DND-41 (cell line): ENCODE results near the gene RAB20.
"Not testable (repeated sequence)": the region's sequence is repeated elsewhere in the genome, so short reads cannot be mapped to it uniquely, and the experiment has no call there.

Experiments used
- ATAC-seq: fragments of 200-7000 bp; cut with Tn5 transposase; 3 replicates; pipeline ENCODE4 v1.9.1; 2021; ENCODE audit warnings: low read depth; ENCODE audit not compliant: insufficient read depth
- DNase-seq: peaks from one replicate; pipeline ENCODE4 v3.0.0-alpha.2; 2020
- H2AFZ ChIP-seq: 2 replicates; pipeline ENCODE4 v1.6.0; 2012; ENCODE audit warnings: low read depth, low read length
- H3K27ac ChIP-seq: 2 replicates; pipeline ENCODE4 v1.5.1; 2012; ENCODE audit warnings: low read length, inconsistent platforms
- H3K27me3 ChIP-seq: fragments of 200-600 bp; sonication (generic); 2 replicates; pipeline ENCODE4 v1.6.0; 2012; ENCODE audit warnings: low read length, mild to moderate bottlenecking, inconsistent platforms; ENCODE audit not compliant: insufficient read depth, poor library complexity
- H3K36me3 ChIP-seq: 2 replicates; pipeline ENCODE4 v1.5.1; 2012; ENCODE audit warnings: low read length, inconsistent platforms; ENCODE audit not compliant: insufficient read depth
- H3K4me1 ChIP-seq: 2 replicates; pipeline ENCODE4 v1.5.1; 2012; ENCODE audit warnings: mild to moderate bottlenecking, low read length; ENCODE audit not compliant: insufficient read depth
- H3K4me2 ChIP-seq: 2 replicates; pipeline ENCODE4 v1.6.0; 2012; ENCODE audit warnings: mild to moderate bottlenecking, moderate library complexity, low read length, inconsistent platforms; ENCODE audit not compliant: insufficient read depth
- H3K4me3 ChIP-seq, 2 experiments: fragments of 200-600 bp in 1 of 2; shearing (Covaris generic) in 1 of 2; 2 replicates each; pipeline ENCODE4 v1.5.1; 2012 to 2016; ENCODE audit warnings: inconsistent platforms in 2 of 2, low read length in 2 of 2, mild to moderate bottlenecking in 2 of 2, low read depth in 1 of 2, moderate library complexity in 1 of 2
- H3K79me2 ChIP-seq: 2 replicates; pipeline ENCODE4 v1.6.0; 2012; ENCODE audit warnings: low read length, inconsistent platforms; ENCODE audit not compliant: insufficient read depth
- H3K9ac ChIP-seq: 2 replicates; pipeline ENCODE4 v1.6.0; 2012; ENCODE audit warnings: low read depth, mild to moderate bottlenecking, inconsistent platforms, low read length, moderate library complexity
- H3K9me3 ChIP-seq: 2 replicates; pipeline ENCODE4 v1.5.1; 2012; ENCODE audit warnings: low read length, moderate library complexity, mild to moderate bottlenecking, inconsistent platforms; ENCODE audit not compliant: insufficient read depth, severe bottlenecking
- H4K20me1 ChIP-seq: 2 replicates; pipeline ENCODE4 v1.6.0; 2012; ENCODE audit warnings: low read length; ENCODE audit not compliant: insufficient read depth
- EZH2 ChIP-seq: IDR thresholded peaks from 3 replicates; pipeline ENCODE4 v1.6.1; 2012; ENCODE audit warnings: borderline replicate concordance, low read depth, mild to moderate bottlenecking, moderate library complexity, low read length, inconsistent platforms; ENCODE audit not compliant: severe bottlenecking
- TF ChIP-seq, protein P1 (sequence below): IDR thresholded peaks from 2 replicates; pipeline ENCODE4 v1.5.1; 2012; ENCODE audit warnings: borderline replicate concordance, low read length, moderate library complexity, mild to moderate bottlenecking; ENCODE audit not compliant: poor library complexity, severe bottlenecking; ENCODE audit errors: extremely low read depth

RAB20 gene

DNA sequence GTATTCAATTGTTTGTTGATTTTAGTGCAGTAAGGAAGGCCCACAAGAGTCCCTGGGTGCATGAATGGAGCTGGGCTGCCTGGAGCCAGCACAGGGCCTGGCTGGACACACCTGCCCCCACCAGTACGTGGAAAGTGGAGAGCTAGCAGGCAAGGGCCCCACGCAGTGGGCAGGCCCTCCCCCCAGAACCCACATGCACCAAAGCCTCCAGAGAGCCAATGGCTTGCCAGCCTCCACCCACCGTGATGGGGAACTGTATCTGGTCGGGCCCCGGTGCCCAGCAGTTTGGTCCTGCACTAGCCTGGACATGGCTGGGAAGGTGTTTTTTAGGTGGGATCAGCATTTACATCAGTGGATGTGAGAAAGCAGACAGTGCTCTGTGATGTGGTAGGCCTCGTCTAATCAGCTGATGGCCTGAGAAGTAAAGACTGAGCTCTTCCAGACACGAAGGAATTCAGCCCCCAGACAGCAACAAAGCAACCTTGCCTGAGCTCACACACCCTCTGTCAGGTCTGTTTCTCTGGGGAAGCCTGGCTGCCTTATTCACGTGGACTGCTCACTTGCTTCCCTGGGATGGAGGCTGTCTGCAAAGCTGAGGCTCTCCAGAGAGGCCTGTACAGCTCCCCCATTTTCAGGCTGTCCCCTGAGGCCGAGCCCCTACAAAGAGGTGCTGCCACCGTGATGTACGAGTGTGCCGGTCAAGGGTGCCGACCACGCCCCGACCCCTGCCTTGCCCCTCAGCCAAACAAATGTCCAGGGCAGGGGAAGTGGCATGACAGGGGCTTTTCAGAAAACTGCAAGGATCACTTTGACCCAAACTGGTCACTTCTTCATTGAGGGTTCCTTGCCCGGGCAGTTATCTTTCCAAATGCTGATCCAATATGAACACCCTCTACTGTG is 27.5 kb downstream of the RAB20 start:
- ATAC-seq (no peak), DNase-seq (no peak)
- H3K27me3 ChIP-seq = no peaks in the 10 kb centered on the region
- TF ChIP-seq, protein P1, sequence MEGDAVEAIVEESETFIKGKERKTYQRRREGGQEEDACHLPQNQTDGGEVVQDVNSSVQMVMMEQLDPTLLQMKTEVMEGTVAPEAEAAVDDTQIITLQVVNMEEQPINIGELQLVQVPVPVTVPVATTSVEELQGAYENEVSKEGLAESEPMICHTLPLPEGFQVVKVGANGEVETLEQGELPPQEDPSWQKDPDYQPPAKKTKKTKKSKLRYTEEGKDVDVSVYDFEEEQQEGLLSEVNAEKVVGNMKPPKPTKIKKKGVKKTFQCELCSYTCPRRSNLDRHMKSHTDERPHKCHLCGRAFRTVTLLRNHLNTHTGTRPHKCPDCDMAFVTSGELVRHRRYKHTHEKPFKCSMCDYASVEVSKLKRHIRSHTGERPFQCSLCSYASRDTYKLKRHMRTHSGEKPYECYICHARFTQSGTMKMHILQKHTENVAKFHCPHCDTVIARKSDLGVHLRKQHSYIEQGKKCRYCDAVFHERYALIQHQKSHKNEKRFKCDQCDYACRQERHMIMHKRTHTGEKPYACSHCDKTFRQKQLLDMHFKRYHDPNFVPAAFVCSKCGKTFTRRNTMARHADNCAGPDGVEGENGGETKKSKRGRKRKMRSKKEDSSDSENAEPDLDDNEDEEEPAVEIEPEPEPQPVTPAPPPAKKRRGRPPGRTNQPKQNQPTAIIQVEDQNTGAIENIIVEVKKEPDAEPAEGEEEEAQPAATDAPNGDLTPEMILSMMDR = no peak
- TF ChIP-seq EZH2 = no peak
- no peak overlapping the region for H3K4me3 ChIP-seq
- no peak overlapping the region for H3K9ac ChIP-seq
- H3K4me2 ChIP-seq = no peak overlapping the region
- no peak overlapping the region for H3K27ac ChIP-seq
- H3K4me1 ChIP-seq = no peaks in the 10 kb centered on the region
- no peaks in the 10 kb centered on the region for H3K79me2 ChIP-seq
- no peaks in the 10 kb centered on the region for H3K9me3 ChIP-seq
- no peak overlapping the region for H2AFZ ChIP-seq
- no peaks in the 10 kb centered on the region for H3K36me3 ChIP-seq
- H4K20me1 ChIP-seq = peaks cover 5% of the 10 kb centered on the region; the same call in 1 of the 2 replicates

DNA sequence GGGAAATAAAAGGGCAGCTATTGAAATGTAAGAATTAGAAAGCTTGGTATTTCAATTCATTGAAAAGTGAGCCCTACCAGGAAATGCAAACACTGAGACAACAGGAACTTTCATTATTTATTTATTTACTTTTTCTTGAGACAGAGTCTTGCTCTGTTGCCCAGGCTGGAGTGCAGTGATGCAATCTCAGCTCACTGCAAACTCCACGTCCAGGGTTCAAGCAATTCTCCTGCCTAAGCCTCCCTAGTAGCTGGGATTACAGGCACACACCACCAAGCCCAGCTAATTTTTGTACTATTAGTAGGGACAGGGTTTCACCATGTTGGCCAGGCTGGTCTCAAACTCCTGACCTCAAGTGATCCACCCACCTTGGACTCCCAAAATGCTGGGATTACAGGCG is 29.3 kb downstream of the RAB20 start:
- not testable (repeated sequence) for H4K20me1 ChIP-seq, H3K4me1 ChIP-seq, H3K79me2 ChIP-seq, H3K36me3 ChIP-seq, ATAC-seq, H2AFZ ChIP-seq, H3K9ac ChIP-seq, H3K4me2 ChIP-seq, H3K27ac ChIP-seq, DNase-seq, H3K4me3 ChIP-seq, H3K9me3 ChIP-seq, H3K27me3 ChIP-seq

DNA sequence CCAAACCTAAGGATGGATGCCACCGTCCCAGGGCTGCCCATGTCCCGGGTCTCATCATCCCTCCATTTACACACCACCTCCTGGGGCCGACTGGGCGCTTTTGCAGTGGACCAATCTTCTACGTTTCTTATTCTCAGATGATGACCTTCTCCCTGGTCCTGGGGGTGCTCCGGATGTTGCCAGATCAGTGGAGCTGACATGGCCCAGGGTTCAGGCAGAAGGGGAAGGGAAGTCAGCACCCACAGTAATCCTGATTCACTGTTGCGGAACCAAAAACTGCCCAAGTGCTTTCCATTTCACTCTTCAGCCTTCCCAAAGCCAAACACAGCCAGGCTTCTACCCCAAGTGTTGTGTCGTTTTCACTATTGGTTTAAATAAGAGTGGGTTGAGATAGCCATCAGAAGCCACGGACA is 29.8 kb downstream of the RAB20 start:
- Histone ChIP-seq H4K20me1 (peaks cover 10% of the 10 kb centered on the region; the same call in 1 of the 2 replicates), H3K36me3 (no peaks in the 10 kb centered on the region), H3K4me1 (no peaks in the 10 kb centered on the region), H3K27ac (no peak overlapping the region), H3K4me2 (no peak overlapping the region), H3K9me3 (no peaks in the 10 kb centered on the region), H2AFZ (no peak overlapping the region), H3K9ac (no peak overlapping the region), H3K79me2 (no peaks in the 10 kb centered on the region), H3K4me3 (no peak overlapping the region), H3K27me3 (no peaks in the 10 kb centered on the region)
- TF ChIP-seq EZH2 = no peak
- TF ChIP-seq, protein P1 = no peak
- no peak for DNase-seq
- no peak for ATAC-seq

DNA sequence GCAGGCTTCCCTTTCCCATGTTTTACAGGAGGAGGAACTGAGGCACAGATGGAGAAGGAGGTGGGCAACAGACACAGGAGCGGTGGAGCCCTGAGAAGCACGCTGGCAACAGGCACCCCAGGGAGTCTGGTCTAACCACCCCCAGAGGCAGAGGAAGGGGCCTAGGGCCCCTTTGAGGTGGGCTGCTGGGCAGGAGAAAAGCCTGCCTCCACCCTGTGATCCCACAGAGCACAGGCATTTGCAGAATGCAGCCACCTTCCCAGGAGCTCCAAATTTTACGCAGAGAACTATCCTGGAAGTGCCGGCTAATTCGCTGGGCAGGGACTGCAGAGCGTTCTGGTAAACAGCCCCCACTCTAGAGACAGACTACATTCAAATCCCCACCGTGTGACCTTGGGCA is 30.4 kb downstream of the RAB20 start:
- Histone ChIP-seq H3K4me3 (no peak overlapping the region), H3K79me2 (no peaks in the 10 kb centered on the region), H2AFZ (no peak overlapping the region), H3K9me3 (no peaks in the 10 kb centered on the region), H3K36me3 (no peaks in the 10 kb centered on the region), H3K9ac (no peak overlapping the region), H3K27me3 (no peaks in the 10 kb centered on the region), H3K4me1 (no peaks in the 10 kb centered on the region), H4K20me1 (peaks cover 10% of the 10 kb centered on the region; the same call in 1 of the 2 replicates), H3K27ac (no peak overlapping the region), H3K4me2 (no peak overlapping the region)
- ATAC-seq (no peak), DNase-seq (no peak)
- TF ChIP-seq, protein P1 = no peak
- TF ChIP-seq EZH2 = no peak
